GM12872 (cell line): ENCODE data around the gene PACS1.

Source experiments
- CTCF ChIP-seq: IDR thresholded peaks from 3 replicates; pipeline ENCODE4 v1.5.1; 2011; ENCODE audit warnings: low read depth, mild to moderate bottlenecking, low read length, moderate library complexity; ENCODE audit not compliant: insufficient read depth

Gene PACS1

DNA sequence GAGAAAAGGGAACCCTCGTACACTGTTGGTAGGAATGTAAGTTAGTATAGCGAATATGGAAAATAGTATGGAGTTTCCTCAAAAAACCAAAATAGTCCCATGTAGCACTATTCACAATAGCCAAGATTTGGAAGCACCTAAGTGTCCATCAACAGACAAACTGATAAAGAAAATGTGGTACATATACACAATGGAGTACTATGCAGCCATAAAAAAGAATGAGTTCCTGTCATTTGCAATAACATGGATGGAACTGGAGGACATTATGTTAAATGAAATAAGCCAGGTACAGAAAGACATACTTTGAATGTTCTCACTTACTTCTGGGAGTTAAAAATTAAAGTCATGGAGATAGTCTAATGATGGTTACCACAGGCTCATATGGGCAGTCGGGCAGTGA is 134.3 kb downstream of the PACS1 start:
- TF ChIP-seq CTCF: no peak

DNA sequence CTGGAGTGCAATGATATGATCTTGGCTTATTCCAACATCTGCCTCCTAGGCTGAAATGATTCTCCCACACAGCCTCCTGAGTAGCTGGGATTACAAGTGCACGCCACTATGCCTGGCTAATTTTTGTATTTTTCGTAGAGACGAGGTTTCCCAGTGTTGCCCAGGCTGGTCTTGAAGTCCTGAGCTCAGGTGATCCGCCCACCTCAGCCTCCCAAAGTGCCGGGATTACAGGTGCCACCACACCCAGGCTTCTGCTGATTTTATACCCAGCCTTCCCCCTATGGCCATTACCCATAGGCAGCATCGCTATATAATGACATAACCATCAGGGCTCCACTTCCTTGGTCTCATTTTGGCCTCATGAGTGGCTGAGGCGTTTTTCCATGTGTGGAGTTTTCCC is 137.7 kb downstream of the PACS1 start:
- no peak for TF ChIP-seq CTCF

GRCh38 chr11:66211100-66211499 is 141.0 kb downstream of the PACS1 start:
- no peak for TF ChIP-seq CTCF

- TF ChIP-seq CTCF: no peak
These were observed 146.8 kb downstream of the PACS1 start for GRCh38 chr11:66216911-66217310.

DNA sequence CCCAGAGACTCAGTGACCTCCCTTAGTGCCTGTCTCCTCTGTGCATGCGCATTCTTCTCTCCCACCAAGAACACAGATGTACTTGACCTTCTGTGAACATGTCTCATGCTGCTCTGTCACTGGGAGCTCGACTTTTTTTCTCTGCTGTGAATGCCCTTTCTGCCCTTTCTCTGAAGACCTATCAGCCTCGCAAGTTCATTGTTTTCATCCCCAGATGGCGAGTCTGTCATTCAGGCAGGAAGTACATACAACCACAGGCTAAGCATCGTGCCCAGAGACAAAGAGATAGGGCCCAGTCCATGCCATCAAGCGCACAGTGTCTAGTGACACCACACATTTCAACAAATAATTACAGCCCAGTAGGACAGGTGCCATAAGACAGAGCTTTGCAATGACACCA is 148.0 kb downstream of the PACS1 start:
- TF ChIP-seq CTCF: no peak

DNA sequence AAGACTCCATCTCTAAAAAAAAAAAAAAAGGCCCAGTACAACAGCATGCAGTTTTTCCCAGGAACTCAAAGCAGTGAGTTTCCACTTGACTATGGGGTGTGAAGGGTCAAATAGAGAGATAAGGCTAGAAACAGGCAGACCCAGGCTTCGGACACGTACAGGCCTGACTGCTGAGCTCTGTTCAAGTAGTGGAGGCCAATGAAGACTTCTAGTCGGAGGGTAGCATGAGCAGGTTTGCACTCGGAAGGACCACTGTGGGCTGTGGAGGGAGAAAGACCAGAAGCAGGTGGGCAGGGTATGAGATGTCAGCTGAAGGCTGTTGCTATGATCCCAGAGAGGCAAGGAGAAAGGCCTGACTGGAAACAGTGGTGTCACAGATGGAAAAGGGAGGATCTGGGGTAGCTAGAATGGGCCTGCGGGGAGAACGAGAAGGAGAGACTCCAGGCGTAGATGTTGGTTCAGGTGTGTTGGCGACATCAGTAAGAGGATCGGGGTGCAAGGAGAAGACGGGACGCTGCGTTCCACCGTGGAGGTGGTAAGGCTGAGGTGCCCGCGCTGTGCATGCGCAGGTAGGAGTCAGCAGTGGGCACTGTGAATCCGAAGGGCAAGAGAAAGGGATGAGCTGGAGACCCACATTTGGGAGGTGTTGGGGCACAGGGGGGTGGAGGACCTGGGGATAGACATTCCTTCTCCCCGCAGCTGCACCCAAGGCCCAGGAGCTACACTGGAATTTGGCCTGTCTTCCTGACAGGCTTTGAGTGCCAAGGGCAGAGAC is 149.0 kb downstream of the PACS1 start:
- TF ChIP-seq CTCF: no peak

DNA sequence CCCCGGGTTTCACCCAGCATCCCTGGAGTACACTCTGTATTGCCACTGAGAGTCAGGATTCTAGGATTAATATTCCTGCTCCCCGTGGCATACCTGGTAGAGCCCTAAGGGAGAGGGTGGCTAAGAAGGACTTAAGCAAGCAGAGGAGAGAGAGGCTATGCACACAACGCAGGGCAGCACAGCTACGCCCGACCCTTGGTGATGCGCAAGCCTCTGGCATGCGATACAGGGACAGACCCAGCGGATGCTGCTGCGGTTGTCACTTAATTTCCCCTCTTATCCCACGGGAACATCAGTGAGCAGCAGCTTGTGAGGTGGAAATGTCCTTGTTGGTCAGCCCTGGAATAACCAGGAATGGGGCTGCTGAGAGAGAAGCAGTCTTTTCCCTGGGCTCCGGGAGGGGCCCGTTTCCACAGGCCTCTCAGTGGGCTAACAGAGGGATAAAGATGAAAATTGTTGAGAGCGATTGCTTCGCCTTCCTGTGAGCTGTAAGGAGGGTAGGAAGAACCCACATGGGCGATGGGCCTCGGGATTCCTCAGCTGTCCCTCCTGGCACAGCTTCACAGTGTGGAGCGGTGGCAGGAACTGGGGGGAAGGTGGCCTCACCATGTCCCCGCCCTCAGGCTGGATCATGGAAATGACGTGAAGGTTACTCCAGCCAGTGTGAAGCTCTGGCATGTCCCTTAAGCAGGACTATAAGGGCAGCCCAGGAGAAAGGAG is 149.9 kb downstream of the PACS1 start:
- TF ChIP-seq CTCF: no peak
